Large intestine (tissue), 3 donors: Measurements from ENCODE around the gene PRKAR1B. TPM values are rescaled to one million over a fixed set of nuclear protein-coding genes. Genes with fewer than 3 reads are reported as not detected.
"Not testable (repeated sequence)": the region's sequence is repeated elsewhere in the genome, so short reads cannot be mapped to it uniquely, and the experiment has no call there.

Experiments used
- DNase-seq, 2 donors: peaks; one replicate each; pipeline versions ENCODE4 v3.0.0 to v3.0.0-alpha.2; 2013
- H3K27ac ChIP-seq: one replicate; pipeline ENCODE4 v1.5.1; 2013; ENCODE audit warnings: low read length
- H3K27me3 ChIP-seq: 2 replicates; pipeline ENCODE4 v1.6.1; 2013; ENCODE audit warnings: low read length; ENCODE audit not compliant: control insufficient read depth, insufficient read depth
- H3K36me3 ChIP-seq: 2 replicates; pipeline ENCODE4 v1.6.1; 2013; ENCODE audit warnings: low read length; ENCODE audit not compliant: control insufficient read depth, insufficient read depth
- H3K4me1 ChIP-seq: one replicate; pipeline ENCODE4 v1.6.1; 2013; ENCODE audit warnings: low read length; ENCODE audit not compliant: control insufficient read depth, insufficient read depth
- H3K4me3 ChIP-seq: one replicate; pipeline ENCODE4 v1.5.1; 2013; ENCODE audit warnings: low read length
- H3K9me3 ChIP-seq: one replicate; pipeline ENCODE4 v1.6.1; 2013; ENCODE audit warnings: mild to moderate bottlenecking, low read depth, low read length, moderate library complexity; ENCODE audit not compliant: control insufficient read depth
- WGBS: methylation state at CpG from one replicate; pipeline ENCODE4 v1.1.5; 2013; ENCODE audit warnings: low lambda C conversion rate; ENCODE audit not compliant: insufficient coverage; 5-methylcytosine and 5-hydroxymethylcytosine counted together
- polyA plus RNA-seq: library from polyadenylated mRNA; unstranded; fragments of 120-200 nt; gene quantifications from one replicate; pipeline ENCODE4 v1.2.1, GENCODE V29; 2013

PRKAR1B gene
- polyA plus RNA-seq, 1 donor = 34.8 TPM

- WGBS = no CpG with 5 or more reads among the region's 16 CpGs
- peaks cover 83% of the 10 kb centered on the region for H3K36me3 ChIP-seq
Observed at GRCh38 chr7:760006-760405, 32.9 kb upstream of the PRKAR1B start.

DNA sequence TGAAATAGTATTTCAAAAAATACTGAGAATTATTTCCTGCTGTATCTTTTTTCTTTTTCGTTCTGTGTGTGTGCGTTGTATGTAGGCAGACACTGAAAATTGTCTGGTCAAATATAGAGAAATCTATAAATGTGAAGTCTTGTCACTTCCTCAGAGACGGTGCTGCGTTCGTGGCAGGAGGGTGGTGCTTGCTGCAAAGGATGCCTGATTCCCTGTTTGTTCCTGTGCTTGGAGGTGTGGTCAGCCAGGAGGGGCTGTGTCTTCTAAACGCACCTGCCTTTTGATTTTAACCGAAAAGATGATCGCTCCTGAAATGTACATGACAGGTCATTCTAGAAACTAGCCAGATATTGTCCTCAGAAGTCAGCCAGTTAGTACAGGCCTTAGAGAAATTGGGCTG is 32.5 kb upstream of the PRKAR1B start:
- peaks cover 11% of the 10 kb centered on the region for H3K9me3 ChIP-seq
- H3K27ac ChIP-seq = no peak overlapping the region
- H3K4me3 ChIP-seq = no peak overlapping the region
- peaks cover 83% of the 10 kb centered on the region for H3K36me3 ChIP-seq
- DNase-seq = no peak
- 100% methylated on average over 1 of the region's 8 CpGs for WGBS
- H3K27me3 ChIP-seq = no peaks in the 10 kb centered on the region
- H3K4me1 ChIP-seq = no peaks in the 10 kb centered on the region

More at GRCh38 chr7:760006-760405, 32.9 kb upstream of the PRKAR1B start:
- peaks cover 11% of the 10 kb centered on the region for H3K9me3 ChIP-seq
- H3K27ac ChIP-seq = no peak overlapping the region
- H3K4me3 ChIP-seq = no peak overlapping the region
- no peaks in the 10 kb centered on the region for H3K27me3 ChIP-seq
- no peaks in the 10 kb centered on the region for H3K4me1 ChIP-seq
- no peak for DNase-seq

DNA sequence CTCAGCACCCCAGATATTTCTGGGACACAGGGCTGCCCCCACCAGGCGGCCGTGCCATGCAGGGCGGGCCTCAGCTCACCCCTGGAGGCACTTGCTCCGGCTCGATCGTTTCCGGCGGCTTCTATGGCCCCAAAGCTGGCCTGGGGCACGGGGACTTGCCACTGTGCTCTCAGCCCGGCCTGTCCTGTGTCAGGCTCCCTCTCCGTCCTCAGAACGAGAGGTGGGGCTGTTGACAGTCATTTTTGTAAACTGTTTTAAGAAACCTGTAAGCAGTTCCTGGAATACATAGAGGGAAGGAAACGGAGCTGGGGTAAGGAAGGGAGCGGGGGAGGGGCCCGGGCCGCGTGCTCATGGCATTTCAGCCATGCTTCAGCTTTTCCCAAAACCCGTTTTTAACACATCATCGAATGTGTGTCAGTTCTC is 30.7 kb upstream of the PRKAR1B start:
- Histone ChIP-seq H3K27me3 (no peaks in the 10 kb centered on the region), H3K4me1 (no peaks in the 10 kb centered on the region), H3K9me3 (peaks cover 11% of the 10 kb centered on the region), H3K4me3 (no peak overlapping the region), H3K36me3 (peaks cover 79% of the 10 kb centered on the region), H3K27ac (no peak overlapping the region)
- no peak for DNase-seq
- WGBS = no CpG with 5 or more reads among the region's 19 CpGs

- WGBS = no CpG with 5 or more reads among the region's 35 CpGs
- no peak overlapping the region for H3K27ac ChIP-seq
- no peak for DNase-seq
Observed at GRCh38 chr7:756928-757560, 30.0 kb upstream of the PRKAR1B start.

GRCh38 chr7:756231-756927 is 29.3 kb upstream of the PRKAR1B start:
- peaks cover 16% of the 10 kb centered on the region for H3K9me3 ChIP-seq
- peaks cover 79% of the 10 kb centered on the region for H3K36me3 ChIP-seq
- DNase-seq = no peak
- WGBS = 73% methylated on average over 3 of the region's 30 CpGs
- no peaks in the 10 kb centered on the region for H3K27me3 ChIP-seq
- no peak overlapping the region for H3K4me3 ChIP-seq
- H3K27ac ChIP-seq = no peak overlapping the region
- H3K4me1 ChIP-seq = no peaks in the 10 kb centered on the region

More at GRCh38 chr7:756928-757560, 30.0 kb upstream of the PRKAR1B start:
- Histone ChIP-seq H3K27me3 (no peaks in the 10 kb centered on the region), H3K36me3 (peaks cover 81% of the 10 kb centered on the region), H3K4me1 (no peaks in the 10 kb centered on the region), H3K4me3 (no peak overlapping the region), H3K9me3 (peaks cover 16% of the 10 kb centered on the region)

DNA sequence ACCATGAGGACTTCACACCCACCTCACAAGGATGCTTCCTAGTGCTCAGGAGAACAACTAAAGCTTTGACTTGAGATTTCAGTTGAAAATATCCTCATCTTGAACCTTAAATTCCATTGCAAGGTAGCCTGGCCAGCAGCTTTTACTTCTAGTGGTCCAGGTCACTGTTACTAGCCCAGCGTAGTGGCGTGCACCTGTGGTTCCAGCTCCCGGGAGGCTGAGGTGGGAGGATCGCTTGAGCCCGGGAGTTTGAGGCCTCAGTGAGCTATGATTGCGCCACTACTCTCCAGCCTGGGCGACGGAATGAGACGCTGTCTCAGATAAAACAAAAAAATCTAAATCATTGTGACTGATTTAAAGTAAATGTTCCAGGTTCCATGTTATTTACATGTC is 28.3 kb upstream of the PRKAR1B start:
- 40% methylated on average over 1 of the region's 9 CpGs for WGBS
- no peaks in the 10 kb centered on the region for H3K27me3 ChIP-seq
- peaks cover 76% of the 10 kb centered on the region for H3K36me3 ChIP-seq
- H3K9me3 ChIP-seq = peaks cover 16% of the 10 kb centered on the region
- no peak overlapping the region for H3K4me3 ChIP-seq
- no peaks in the 10 kb centered on the region for H3K4me1 ChIP-seq
- no peak overlapping the region for H3K27ac ChIP-seq
- no peak for DNase-seq

DNA sequence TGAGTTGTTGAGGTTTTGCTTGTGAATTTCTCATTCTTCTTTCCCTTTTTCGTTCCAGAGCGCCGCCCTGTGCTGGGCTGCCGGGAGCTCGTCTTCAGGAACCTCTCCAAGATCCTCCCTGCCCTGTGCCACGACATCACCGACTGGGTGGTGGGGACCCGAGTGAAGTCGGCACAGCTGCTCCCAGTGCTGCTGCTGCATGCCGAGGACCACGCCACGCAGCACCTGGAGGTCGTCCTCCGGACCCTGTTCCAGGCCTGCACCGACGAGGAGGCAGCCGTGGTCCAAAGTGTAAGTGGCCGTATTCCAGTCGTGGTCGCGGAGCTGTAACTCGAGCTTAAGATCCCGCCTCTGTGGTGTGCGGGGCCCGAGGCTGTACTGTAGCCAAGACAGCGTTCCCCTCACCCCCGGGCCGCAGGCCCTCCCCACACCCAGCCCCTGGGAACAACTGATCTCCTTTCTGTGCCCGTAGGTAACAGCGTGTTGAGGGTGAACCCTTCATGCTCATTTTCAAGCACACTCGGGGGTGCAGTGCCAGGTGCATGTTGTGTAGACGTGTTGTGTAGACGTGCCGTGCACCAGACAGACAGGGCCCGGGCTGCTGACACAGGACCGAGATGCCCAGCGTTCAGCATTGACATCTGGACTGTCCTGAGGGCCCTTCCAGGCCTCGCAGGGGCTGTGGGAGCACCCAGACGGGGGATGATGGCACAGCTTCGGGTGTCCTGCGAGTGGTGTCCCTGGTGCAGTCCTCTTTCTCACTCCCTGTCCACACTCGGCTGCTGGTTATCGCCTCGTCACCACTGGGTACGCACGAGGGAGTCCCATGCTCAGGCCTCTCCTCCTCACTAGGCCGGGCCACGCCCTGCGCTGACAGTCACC is 27.7 kb upstream of the PRKAR1B start:
- 94% methylated on average over 6 of the region's 49 CpGs for WGBS
- Histone ChIP-seq H3K4me1 (no peaks in the 10 kb centered on the region), H3K27ac (no peak overlapping the region), H3K4me3 (no peak overlapping the region), H3K36me3 (peaks cover 76% of the 10 kb centered on the region), H3K27me3 (no peaks in the 10 kb centered on the region), H3K9me3 (peaks cover 16% of the 10 kb centered on the region)
- no peak for DNase-seq

DNA sequence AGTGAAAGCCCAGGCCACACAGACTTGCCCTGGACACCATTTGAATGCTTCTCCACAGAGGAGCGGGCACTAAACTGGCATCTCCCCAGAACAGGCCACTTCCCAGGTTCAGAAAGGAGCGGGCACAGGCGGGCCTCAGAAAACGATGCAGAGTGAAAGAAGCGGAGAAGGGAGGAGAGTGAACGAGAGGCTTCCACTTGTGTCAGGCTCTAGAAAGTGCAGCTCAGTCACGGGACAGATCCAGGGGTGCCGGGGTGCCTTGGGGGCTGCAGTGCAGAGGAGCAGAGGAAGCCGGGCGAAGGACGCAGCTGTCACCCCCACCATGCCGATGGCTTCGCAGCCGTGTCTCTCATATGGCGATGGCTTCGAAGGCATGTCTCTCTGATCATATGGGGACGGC is 26.1 kb upstream of the PRKAR1B start:
- WGBS = no CpG with 5 or more reads among the region's 17 CpGs
- Histone ChIP-seq H3K27ac (no peak overlapping the region), H3K9me3 (peaks cover 16% of the 10 kb centered on the region), H3K36me3 (peaks cover 72% of the 10 kb centered on the region), H3K27me3 (no peaks in the 10 kb centered on the region), H3K4me3 (no peak overlapping the region), H3K4me1 (no peaks in the 10 kb centered on the region)
- no peak for DNase-seq

GRCh38 chr7:752256-752655 is 25.2 kb upstream of the PRKAR1B start:
- H3K4me1 ChIP-seq, DNase-seq, H3K4me3 ChIP-seq, H3K27me3 ChIP-seq, H3K27ac ChIP-seq: not testable (repeated sequence)
- peaks cover 63% of the 10 kb centered on the region for H3K36me3 ChIP-seq
- 89% methylated on average over 3 of the region's 33 CpGs for WGBS
- peaks cover 11% of the 10 kb centered on the region for H3K9me3 ChIP-seq

GRCh38 chr7:751826-752225 is 24.7 kb upstream of the PRKAR1B start:
- H3K4me1 ChIP-seq = no peaks in the 10 kb centered on the region
- no peaks in the 10 kb centered on the region for H3K27me3 ChIP-seq
- peaks cover 61% of the 10 kb centered on the region for H3K36me3 ChIP-seq
- H3K27ac ChIP-seq = no peak overlapping the region
- H3K4me3 ChIP-seq = no peak overlapping the region
- no CpG with 5 or more reads among the region's 15 CpGs for WGBS
- H3K9me3 ChIP-seq = peaks cover 8% of the 10 kb centered on the region
- DNase-seq = no peak
